ENCODE results near the gene ARRDC2. TPM values are rescaled to one million over a fixed set of nuclear protein-coding genes. Genes with fewer than 3 reads are reported as not detected.

Gene ARRDC2
- total RNA-seq, 1 donor from 2014 or later = 3.3 TPM

DNA sequence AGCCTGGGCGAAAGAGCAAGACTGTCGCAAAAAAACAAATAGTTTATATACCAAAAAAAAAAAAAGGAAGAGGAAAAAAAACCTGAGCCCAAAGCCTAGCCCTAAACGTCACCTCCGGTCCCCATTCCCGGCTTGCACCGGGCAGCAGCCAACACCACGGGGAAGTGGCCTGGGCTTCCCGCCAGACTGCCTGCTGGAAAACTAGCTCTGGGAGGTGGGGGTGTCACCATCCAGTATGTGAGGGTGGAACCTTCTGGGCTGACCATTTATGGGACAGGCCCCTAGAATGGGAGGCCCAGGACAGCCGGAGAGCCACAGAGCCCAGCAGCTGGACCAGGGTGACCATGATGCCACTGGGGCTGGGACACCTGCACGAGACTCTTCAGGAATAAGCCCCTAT, 41.4 kb downstream of the ARRDC2 start:
- peaks cover 4% of the 10 kb centered on the region for H3K4me1 Mint-ChIP-seq (ENCODE audit: low read depth)

DNA sequence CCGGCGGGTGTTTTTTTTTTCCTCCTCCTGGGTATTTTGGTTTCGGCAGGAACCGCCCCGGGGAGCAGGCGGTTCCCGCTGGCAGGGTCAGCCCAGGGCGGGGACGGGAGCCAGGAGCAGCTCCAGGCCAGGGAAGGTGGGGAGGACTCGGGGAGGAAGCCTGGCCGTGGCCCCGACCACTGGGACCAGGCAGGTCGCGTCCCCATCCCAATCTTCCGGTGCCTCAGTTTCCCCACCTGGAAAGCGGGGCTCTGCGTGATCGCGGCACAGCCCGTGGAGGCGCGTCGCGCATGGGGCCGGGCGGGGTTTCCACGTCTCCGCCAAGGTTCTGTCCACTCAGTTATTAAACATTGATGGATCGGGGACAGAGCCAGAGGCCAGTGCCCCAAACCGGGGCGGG, 43.9 kb downstream of the ARRDC2 start:
- Mint-ChIP-seq H3K27ac (no peak overlapping the region), H3K36me3 (ENCODE audit: insufficient read depth) (no peaks in the 10 kb centered on the region), H3K27me3 (peaks cover 18% of the 10 kb centered on the region), H3K9me3 (ENCODE audit: low read depth) (no peaks in the 10 kb centered on the region), H3K4me1 (ENCODE audit: low read depth) (no peaks in the 10 kb centered on the region), H3K4me3 (ENCODE audit: low read depth) (no peak overlapping the region)
- TF ChIP-seq, protein P1, sequence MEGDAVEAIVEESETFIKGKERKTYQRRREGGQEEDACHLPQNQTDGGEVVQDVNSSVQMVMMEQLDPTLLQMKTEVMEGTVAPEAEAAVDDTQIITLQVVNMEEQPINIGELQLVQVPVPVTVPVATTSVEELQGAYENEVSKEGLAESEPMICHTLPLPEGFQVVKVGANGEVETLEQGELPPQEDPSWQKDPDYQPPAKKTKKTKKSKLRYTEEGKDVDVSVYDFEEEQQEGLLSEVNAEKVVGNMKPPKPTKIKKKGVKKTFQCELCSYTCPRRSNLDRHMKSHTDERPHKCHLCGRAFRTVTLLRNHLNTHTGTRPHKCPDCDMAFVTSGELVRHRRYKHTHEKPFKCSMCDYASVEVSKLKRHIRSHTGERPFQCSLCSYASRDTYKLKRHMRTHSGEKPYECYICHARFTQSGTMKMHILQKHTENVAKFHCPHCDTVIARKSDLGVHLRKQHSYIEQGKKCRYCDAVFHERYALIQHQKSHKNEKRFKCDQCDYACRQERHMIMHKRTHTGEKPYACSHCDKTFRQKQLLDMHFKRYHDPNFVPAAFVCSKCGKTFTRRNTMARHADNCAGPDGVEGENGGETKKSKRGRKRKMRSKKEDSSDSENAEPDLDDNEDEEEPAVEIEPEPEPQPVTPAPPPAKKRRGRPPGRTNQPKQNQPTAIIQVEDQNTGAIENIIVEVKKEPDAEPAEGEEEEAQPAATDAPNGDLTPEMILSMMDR (IDR thresholded peaks at IDR 0.05; ENCODE audit: unreplicated experiment) = no peak
- no peak for DNase-seq (ENCODE audit: low spot score, unreplicated experiment)

More for the DNA sequence above, 41.4 kb downstream of the ARRDC2 start:
- Mint-ChIP-seq H3K27ac (no peak overlapping the region), H3K9me3 (ENCODE audit: low read depth) (no peaks in the 10 kb centered on the region), H3K27me3 (peaks cover 27% of the 10 kb centered on the region), H3K4me3 (ENCODE audit: low read depth) (no peak overlapping the region), H3K36me3 (ENCODE audit: insufficient read depth) (no peaks in the 10 kb centered on the region)
- TF ChIP-seq, protein P1 (IDR thresholded peaks at IDR 0.05; ENCODE audit: unreplicated experiment) = no peak
- no peak for DNase-seq (ENCODE audit: low spot score, unreplicated experiment)

DNA sequence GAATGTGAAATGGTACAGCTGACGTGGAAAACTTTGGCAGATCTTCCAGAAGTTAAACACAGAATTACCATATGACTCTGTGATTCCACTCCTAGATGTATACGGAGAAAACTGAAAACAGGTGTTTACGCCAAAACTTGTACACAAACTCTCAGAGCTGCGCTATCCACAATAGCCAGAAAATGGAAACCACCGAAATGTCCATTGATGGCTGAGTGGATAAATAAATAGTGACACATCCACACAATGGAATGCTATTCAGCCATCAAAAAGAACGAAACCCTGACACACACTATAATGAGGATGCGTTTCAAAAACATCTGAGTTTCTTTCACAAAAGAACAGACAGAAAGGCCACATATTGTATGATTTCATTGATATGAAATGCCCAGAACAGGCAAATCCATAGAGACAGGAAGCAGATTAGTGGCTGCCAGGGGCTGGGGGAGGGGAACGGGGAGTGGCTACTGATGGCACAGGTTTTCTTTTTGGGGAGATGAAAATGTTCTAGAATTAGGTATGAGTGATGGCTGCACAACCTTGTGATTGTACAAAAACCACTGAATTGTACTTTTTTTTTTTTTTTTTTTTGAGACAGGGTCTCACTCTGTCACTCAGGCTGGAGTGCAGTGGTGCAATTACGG, 45.7 kb downstream of the ARRDC2 start:
- no peak for DNase-seq (ENCODE audit: low spot score, unreplicated experiment)
- TF ChIP-seq, protein P1 (IDR thresholded peaks at IDR 0.05; ENCODE audit: unreplicated experiment) = no peak
- Mint-ChIP-seq H3K36me3 (ENCODE audit: insufficient read depth) (no peaks in the 10 kb centered on the region), H3K4me3 (ENCODE audit: low read depth) (no peak overlapping the region), H3K27me3 (peaks cover 15% of the 10 kb centered on the region), H3K4me1 (ENCODE audit: low read depth) (no peaks in the 10 kb centered on the region), H3K9me3 (ENCODE audit: low read depth) (no peaks in the 10 kb centered on the region), H3K27ac (no peak overlapping the region)

DNA sequence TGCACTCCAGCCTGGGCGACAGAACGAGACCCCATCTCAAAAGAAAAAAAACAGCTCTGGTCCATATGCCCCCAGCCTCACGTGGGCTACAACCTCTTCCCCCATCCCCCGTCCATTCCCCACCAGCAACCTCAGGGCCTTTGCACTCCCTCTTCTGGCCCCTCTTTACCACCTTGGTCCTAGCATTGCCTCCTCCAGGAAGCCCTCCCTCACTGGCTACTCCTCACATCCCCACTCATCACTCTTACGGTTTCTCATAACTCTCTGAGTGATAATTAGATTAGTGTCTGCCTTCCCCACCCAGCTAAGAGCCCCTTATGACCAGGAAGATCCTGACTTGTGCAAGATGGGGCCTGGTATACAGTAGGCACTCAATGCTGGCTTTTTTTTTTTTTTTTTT, 48.0 kb downstream of the ARRDC2 start:
- Mint-ChIP-seq H3K9me3 (ENCODE audit: low read depth) (no peaks in the 10 kb centered on the region), H3K4me1 (ENCODE audit: low read depth) (no peaks in the 10 kb centered on the region), H3K27me3 (peaks cover 13% of the 10 kb centered on the region), H3K4me3 (ENCODE audit: low read depth) (no peak overlapping the region), H3K36me3 (ENCODE audit: insufficient read depth) (no peaks in the 10 kb centered on the region), H3K27ac (no peak overlapping the region)
- TF ChIP-seq, protein P1 (IDR thresholded peaks at IDR 0.05; ENCODE audit: unreplicated experiment) = no peak
- DNase-seq (ENCODE audit: low spot score, unreplicated experiment) = no peak

DNA sequence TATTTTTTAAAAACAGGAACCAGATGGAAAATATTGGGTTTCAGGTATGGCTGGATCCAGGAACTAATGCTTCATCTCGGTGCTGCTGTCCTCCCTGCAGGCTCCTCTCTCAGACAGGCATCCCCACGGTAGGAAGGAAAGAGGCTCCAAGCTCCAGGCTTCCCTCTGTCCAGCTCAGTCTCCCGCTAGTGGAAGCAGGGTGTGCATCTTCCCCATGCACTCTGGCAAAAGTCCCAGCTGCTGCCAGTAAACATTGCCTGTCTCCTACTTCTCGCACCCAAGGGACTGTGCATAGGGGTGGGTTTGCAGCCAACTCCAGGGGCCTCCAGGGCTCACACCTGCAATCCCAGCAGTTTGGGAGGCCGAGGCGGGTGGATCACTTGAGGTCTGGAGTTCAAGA, 49.6 kb downstream of the ARRDC2 start:
- H3K9me3 Mint-ChIP-seq (ENCODE audit: low read depth) = no peaks in the 10 kb centered on the region
- H3K27me3 Mint-ChIP-seq = peaks cover 16% of the 10 kb centered on the region
- no peaks in the 10 kb centered on the region for H3K4me1 Mint-ChIP-seq (ENCODE audit: low read depth)
- no peak for DNase-seq (ENCODE audit: low spot score, unreplicated experiment)
- no peak overlapping the region for H3K27ac Mint-ChIP-seq
- no peak overlapping the region for H3K4me3 Mint-ChIP-seq (ENCODE audit: low read depth)
- no peaks in the 10 kb centered on the region for H3K36me3 Mint-ChIP-seq (ENCODE audit: insufficient read depth)
- TF ChIP-seq, protein P1 (IDR thresholded peaks at IDR 0.05; ENCODE audit: unreplicated experiment) = no peak

Measured in progenitor cell of endocrine pancreas (in vitro differentiated cells).